Ovary (tissue), 9 donors: ENCODE results near the gene DPH6. TPM values are rescaled to one million over a fixed set of nuclear protein-coding genes. Genes with fewer than 3 reads are reported as not detected.

ENCODE experiments used
- DNase-seq, 5 donors: peaks; one replicate each; pipeline ENCODE4 v3.0.0-alpha.2; 2019 to 2020
- H3K27ac ChIP-seq, 2 donors: fragments of 200-600 bp; one replicate each; pipeline versions ENCODE4 v1.5.1 to v1.8.0; 2019 to 2022
- H3K27me3 ChIP-seq: fragments of 200-600 bp; one replicate; pipeline ENCODE4 v1.8.0; 2022
- H3K36me3 ChIP-seq: fragments of 200-600 bp; sonication (generic); one replicate; pipeline ENCODE4 v1.5.1; 2019
- H3K4me1 ChIP-seq: one replicate; pipeline ENCODE4 v1.8.1; 2013; ENCODE audit warnings: mild to moderate bottlenecking, moderate library complexity; ENCODE audit not compliant: insufficient read depth
- H3K4me3 ChIP-seq: fragments of 200-600 bp; sonication (generic); one replicate; pipeline ENCODE4 v1.5.1; 2017
- H3K9me3 ChIP-seq, 2 donors: fragments of 200-600 bp in 1 of 2; sonication (generic) in 1 of 2; one replicate each; pipeline versions ENCODE4 v1.5.1 to v1.8.1; 2013 to 2019; ENCODE audit warnings: mild to moderate bottlenecking in 1 of 2, moderate library complexity in 1 of 2
- EP300 ChIP-seq: sonication (generic); formaldehyde crosslinking; IDR thresholded peaks from one replicate; pipeline ENCODE4 v1.6.1; 2017; ENCODE audit warnings: antibody characterized with exemption
- POLR2A ChIP-seq: fragments of 450-650 bp; IDR thresholded peaks from one replicate; pipeline ENCODE4 v1.6.1; 2017; ENCODE audit warnings: antibody characterized with exemption, mild to moderate bottlenecking, moderate library complexity
- WGBS, 3 donors: extraction: QIAGEN DNeasy Blood & Tissue Kit in 1 of 3; methylation state at CpG; one replicate each; pipeline versions ENCODE4 v1.1.5 to v1.1.7; 2013 to 2017; 5-methylcytosine and 5-hydroxymethylcytosine counted together
- intact Hi-C, 4 donors: fragments of 100-400 bp; cut with DNase I; formaldehyde crosslinking; loops; one replicate each; pipeline versions ENCODE4 v1.11.0 to v1.15.1; 2022 to 2023
- polyA plus RNA-seq, 2 donors: library from polyadenylated mRNA; stranded (reverse); fragments of 200-250 nt in 1 of 2; fragments of 350-450 nt in 1 of 2; fragmentation: Illumina TruSeq in 1 of 2; extraction: RNeasy Lipid Tissue Mini Kit (QIAGEN cat#74804) in 1 of 2; gene quantifications; one replicate each; pipeline ENCODE4 v1.2.3, GENCODE V29; 2013 to 2014
- total RNA-seq, 7 donors: library from RNA; depleted of rRNA in 2 of 7; stranded (reverse); fragments of >200 nt in 2 of 7; fragmentation: NEBNext Ultra II Directional in 3 of 7; extraction: Animal tissue kit (Norgen Biotek cat#: 25700) in 3 of 7; gene quantifications; one replicate each; pipeline versions ENCODE4 v1.1.0 to v1.2.4, GENCODE V29; 2016 to 2023
- TF ChIP-seq, protein P1 (sequence below), 3 donors: fragments of 450-650 bp in 2 of 3; fragments of 200-600 bp in 1 of 3; IDR thresholded peaks; one replicate each; pipeline versions ENCODE4 v1.5.1 to v1.8.0; 2016 to 2022; ENCODE audit warnings: antibody characterized with exemption in 3 of 3, mild to moderate bottlenecking in 1 of 3
- donor health status: DM: no; HTN: no; CAD: no; lungs with moderate emphysema.
- donor health status: DM: no; HTN: no; CAD: no.
- donor health status: Bipolar disorder and iron deficiency.
- donor health status: DM: yes; HTN: yes; CAD: no.
- donor health status: DM: no; HTN: no; CAD: no.
- donor health status: DM: yes; HTN: yes; CAD: no.

Gene DPH6
- total and polyA plus RNA-seq, 9 donors, result 9.7 to 32.1 (median 24.2) TPM

DNA sequence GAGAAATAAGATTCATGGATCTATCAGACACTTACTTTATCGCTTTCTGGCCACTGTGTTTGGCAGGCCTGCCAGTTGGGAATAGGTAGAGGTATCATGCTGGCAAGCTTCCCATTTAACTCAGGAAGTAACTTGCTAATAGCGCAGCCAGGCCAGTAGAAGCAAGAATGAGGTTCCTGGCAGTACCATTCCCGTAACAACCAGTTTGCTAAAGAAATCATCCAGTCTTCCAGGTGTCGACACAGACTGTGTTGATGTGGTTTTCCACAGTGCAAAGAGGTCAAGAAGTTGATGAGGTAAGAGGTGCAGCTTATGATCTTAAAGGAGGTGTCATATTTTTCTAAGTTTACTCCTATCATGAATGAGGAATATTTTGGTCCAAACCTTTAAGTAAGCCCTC lies 46.2 kb downstream of the DPH6 start:
- H3K4me1 ChIP-seq, result no peaks in the 10 kb centered on the region
- no peak overlapping the region for H3K4me3 ChIP-seq
- intact Hi-C loops, result no loop called here
- 97% methylated on average over 4 of the region's 4 CpGs for whole genome bisulfite sequencing, 3 donors
- H3K27me3 ChIP-seq, result no peaks in the 10 kb centered on the region
- H3K27ac ChIP-seq, result no peak overlapping the region
- no peak for DNase-seq
- TF ChIP-seq POLR2A (no peak), EP300 (no peak)
- TF ChIP-seq, protein P1, sequence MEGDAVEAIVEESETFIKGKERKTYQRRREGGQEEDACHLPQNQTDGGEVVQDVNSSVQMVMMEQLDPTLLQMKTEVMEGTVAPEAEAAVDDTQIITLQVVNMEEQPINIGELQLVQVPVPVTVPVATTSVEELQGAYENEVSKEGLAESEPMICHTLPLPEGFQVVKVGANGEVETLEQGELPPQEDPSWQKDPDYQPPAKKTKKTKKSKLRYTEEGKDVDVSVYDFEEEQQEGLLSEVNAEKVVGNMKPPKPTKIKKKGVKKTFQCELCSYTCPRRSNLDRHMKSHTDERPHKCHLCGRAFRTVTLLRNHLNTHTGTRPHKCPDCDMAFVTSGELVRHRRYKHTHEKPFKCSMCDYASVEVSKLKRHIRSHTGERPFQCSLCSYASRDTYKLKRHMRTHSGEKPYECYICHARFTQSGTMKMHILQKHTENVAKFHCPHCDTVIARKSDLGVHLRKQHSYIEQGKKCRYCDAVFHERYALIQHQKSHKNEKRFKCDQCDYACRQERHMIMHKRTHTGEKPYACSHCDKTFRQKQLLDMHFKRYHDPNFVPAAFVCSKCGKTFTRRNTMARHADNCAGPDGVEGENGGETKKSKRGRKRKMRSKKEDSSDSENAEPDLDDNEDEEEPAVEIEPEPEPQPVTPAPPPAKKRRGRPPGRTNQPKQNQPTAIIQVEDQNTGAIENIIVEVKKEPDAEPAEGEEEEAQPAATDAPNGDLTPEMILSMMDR (IDR thresholded peaks at IDR 0.05), result no peak
- H3K36me3 ChIP-seq, result no peaks in the 10 kb centered on the region
- H3K9me3 ChIP-seq, result no peaks in the 10 kb centered on the region

GRCh38 chr15:35496585-35496984 lies 49.4 kb downstream of the DPH6 start:
- Histone ChIP-seq H3K9me3 (no peaks in the 10 kb centered on the region), H3K27ac (no peak overlapping the region), H3K4me3 (no peak overlapping the region), H3K36me3 (no peaks in the 10 kb centered on the region), H3K27me3 (no peaks in the 10 kb centered on the region), H3K4me1 (no peaks in the 10 kb centered on the region)
- DNase-seq, result no peak
- intact Hi-C loops, result no loop called here
- TF ChIP-seq, protein P1 (IDR thresholded peaks at IDR 0.05), result no peak
- TF ChIP-seq EP300 (no peak), POLR2A (no peak)

DNA sequence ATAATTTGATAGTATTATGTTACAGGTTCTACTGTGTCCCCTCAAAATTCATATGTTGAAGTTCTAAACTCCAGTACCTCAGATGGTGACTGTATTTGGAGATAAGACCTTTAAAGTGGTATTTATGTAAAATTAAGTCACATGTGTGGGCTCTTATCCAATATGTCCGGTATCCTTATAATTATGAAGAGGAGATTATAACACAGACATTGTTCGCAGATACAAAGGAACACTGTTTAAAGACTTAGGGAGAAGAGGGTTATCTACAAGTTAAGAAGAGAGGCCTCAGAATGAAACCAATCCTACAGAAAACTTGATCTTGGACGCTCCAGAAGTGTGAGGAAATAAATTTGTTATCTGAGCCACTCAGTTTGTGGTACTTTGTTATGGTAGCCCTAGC lies 50.9 kb downstream of the DPH6 start:
- no peaks in the 10 kb centered on the region for H3K4me1 ChIP-seq
- no peak overlapping the region for H3K4me3 ChIP-seq
- H3K27ac ChIP-seq, result no peak overlapping the region
- intact Hi-C loops, result no loop called here
- no peaks in the 10 kb centered on the region for H3K9me3 ChIP-seq
- no peak for DNase-seq
- H3K36me3 ChIP-seq, result no peaks in the 10 kb centered on the region
- no peak for TF ChIP-seq EP300
- no peak for TF ChIP-seq POLR2A
- TF ChIP-seq, protein P1 (IDR thresholded peaks at IDR 0.05), result no peak
- no peaks in the 10 kb centered on the region for H3K27me3 ChIP-seq
- WGBS, 3 donors, result 81 to 83% (median 82%) methylated on average over 3 of the region's 3 CpGs

DNA sequence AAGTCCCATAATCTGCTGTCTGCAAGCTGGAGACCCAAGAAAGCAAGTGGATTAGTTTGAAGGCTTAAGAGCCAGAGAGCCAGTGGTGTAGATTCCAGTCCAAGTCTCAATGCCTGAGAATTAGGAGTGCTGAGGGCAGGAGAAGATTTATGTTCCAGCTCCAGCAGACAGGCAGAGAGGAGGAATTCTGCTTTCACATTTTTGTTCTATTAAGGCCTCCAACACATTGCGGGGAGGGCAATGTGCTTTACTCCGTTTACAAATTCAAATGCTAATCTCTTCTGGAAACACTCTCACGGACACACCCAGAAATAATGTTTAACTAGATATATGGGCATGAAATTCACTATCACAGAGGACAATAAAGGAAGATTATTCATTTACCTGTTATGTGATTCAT lies 54.0 kb downstream of the DPH6 start:
- 67 to 75% (median 73%) methylated on average over 3 of the region's 3 CpGs for whole genome bisulfite sequencing, 3 donors
- TF ChIP-seq, protein P1 (IDR thresholded peaks at IDR 0.05), result no peak
- TF ChIP-seq EP300 (no peak), POLR2A (no peak)
- H3K27ac ChIP-seq, result no peak overlapping the region
- intact Hi-C loops, result no loop called here
- H3K4me1 ChIP-seq, result no peaks in the 10 kb centered on the region
- H3K9me3 ChIP-seq, result peaks cover 0 to 4% of the 10 kb centered on the region in 2 donors
- DNase-seq, result no peak
- no peaks in the 10 kb centered on the region for H3K36me3 ChIP-seq
- H3K27me3 ChIP-seq, result no peaks in the 10 kb centered on the region
- no peak overlapping the region for H3K4me3 ChIP-seq

GRCh38 chr15:35491173-35491572 lies 54.8 kb downstream of the DPH6 start:
- no peak for DNase-seq
- no peaks in the 10 kb centered on the region for H3K27me3 ChIP-seq
- H3K4me3 ChIP-seq, result no peak overlapping the region
- no peaks in the 10 kb centered on the region for H3K4me1 ChIP-seq
- no peak overlapping the region for H3K27ac ChIP-seq
- no peaks in the 10 kb centered on the region for H3K36me3 ChIP-seq
- intact Hi-C loops, result no loop called here
- TF ChIP-seq POLR2A (no peak), EP300 (no peak)
- TF ChIP-seq, protein P1 (IDR thresholded peaks at IDR 0.05), result no peak
- peaks cover 0 to 4% of the 10 kb centered on the region in 2 donors for H3K9me3 ChIP-seq
- WGBS, 3 donors, result 83 to 99% (median 97%) methylated on average over 3 of the region's 3 CpGs
